GM19467 (cell line): ENCODE measurements around the gene ALDH16A1.

Source experiments
- ATAC-seq: cut with Tn5 transposase; IDR thresholded peaks from one replicate; pipeline ENCODE4 v1.9.1; 2021; ENCODE audit warnings: mild to moderate bottlenecking, moderate library complexity; ENCODE audit not compliant: unreplicated experiment

ALDH16A1 gene

GRCh38 chr19:49453013-49453756 is at the start of gene ALDH16A1:
TSS of gene ALDH16A1 (plus strand) at chr19:49453225. CDS start at chr19:49453332, 107 bp downstream.
- ATAC-seq, result peak; percentile 79

- ATAC-seq, result no peak
Measured at GRCh38 chr19:49403404-49404187, 49.4 kb upstream of the ALDH16A1 start.

- no peak for ATAC-seq
Measured at GRCh38 chr19:49407079-49407478, 45.9 kb upstream of the ALDH16A1 start.

GRCh38 chr19:49407482-49408015 is 45.5 kb upstream of the ALDH16A1 start:
- ATAC-seq, result no peak

GRCh38 chr19:49408816-49409440 is 44.1 kb upstream of the ALDH16A1 start:
- ATAC-seq, result no peak

- no peak for ATAC-seq
Measured at GRCh38 chr19:49409441-49410029, 43.5 kb upstream of the ALDH16A1 start.

GRCh38 chr19:49411681-49412326 is 41.2 kb upstream of the ALDH16A1 start:
- ATAC-seq, result no peak

GRCh38 chr19:49413348-49413747 is 39.7 kb upstream of the ALDH16A1 start:
- no peak for ATAC-seq

- ATAC-seq, result no peak
Measured at GRCh38 chr19:49414256-49414655, 38.8 kb upstream of the ALDH16A1 start.

GRCh38 chr19:49415102-49415809 is 37.8 kb upstream of the ALDH16A1 start:
- ATAC-seq, result no peak

GRCh38 chr19:49415810-49416200 is 37.2 kb upstream of the ALDH16A1 start:
- ATAC-seq, result no peak

GRCh38 chr19:49417088-49417487 is 35.9 kb upstream of the ALDH16A1 start:
- ATAC-seq, result no peak

GRCh38 chr19:49418511-49418910 is 34.5 kb upstream of the ALDH16A1 start:
- no peak for ATAC-seq

- no peak for ATAC-seq
Measured at GRCh38 chr19:49419173-49419572, 33.9 kb upstream of the ALDH16A1 start.

- ATAC-seq, result no peak
Measured at GRCh38 chr19:49420227-49420626, 32.8 kb upstream of the ALDH16A1 start.

- no peak for ATAC-seq
Measured at GRCh38 chr19:49421039-49421877, 31.8 kb upstream of the ALDH16A1 start.

- no peak for ATAC-seq
Measured at GRCh38 chr19:49421878-49422202, 31.2 kb upstream of the ALDH16A1 start.

GRCh38 chr19:49422407-49423070 is 30.5 kb upstream of the ALDH16A1 start:
- ATAC-seq, result no peak
